ENCODE results near the gene ERBB4.

Gene ERBB4

GRCh38 chr2:212354382-212354781, 184.2 kb downstream of the ERBB4 start:
- Histone ChIP-seq H2AFZ (ENCODE audit: low read length) (no peak overlapping the region), H3K9me2 (replicated peaks; ENCODE audit: low read depth, low read length) (no peaks in the 10 kb centered on the region), H3K9ac (ENCODE audit: low read depth, low read length, poor library complexity, severe bottlenecking) (no peak overlapping the region), H3K4me2 (ENCODE audit: low read depth, low read length, poor library complexity, severe bottlenecking) (no peak overlapping the region), H4K20me1 (ENCODE audit: insufficient read depth, low read length, poor library complexity, severe bottlenecking) (no peaks in the 10 kb centered on the region), H3F3A (ENCODE audit: low read depth) (no peaks in the 10 kb centered on the region), H3K79me2 (ENCODE audit: insufficient read depth, low read length) (no peaks in the 10 kb centered on the region), H3K4me3 (ENCODE audit: low read length, poor library complexity, severe bottlenecking) (no peak overlapping the region), H3K4me1 (ENCODE audit: insufficient read depth, low read length, poor library complexity, severe bottlenecking) (peaks cover 8% of the 10 kb centered on the region), H3K27me3 (ENCODE audit: insufficient read depth, low read length, poor library complexity, severe bottlenecking) (no peaks in the 10 kb centered on the region), H3K36me3 (ENCODE audit: insufficient read depth, low read length) (no peaks in the 10 kb centered on the region), H3K9me3 (ENCODE audit: insufficient read depth, low read depth, low read length) (no peaks in the 10 kb centered on the region)
- TF ChIP-seq EZH2phosphoT487 (IDR thresholded peaks at IDR 0.05; ENCODE audit: borderline replicate concordance) (no peak), CTCF (conservative IDR thresholded peaks at IDR 0.05; ENCODE audit: low read length) (no peak)

GRCh38 chr2:212348501-212348900, 190.1 kb downstream of the ERBB4 start:
- no peaks in the 10 kb centered on the region for H3K9me2 ChIP-seq (replicated peaks; ENCODE audit: low read depth, low read length)
- no peak overlapping the region for H3K4me3 ChIP-seq (ENCODE audit: low read length, poor library complexity, severe bottlenecking)
- no peak overlapping the region for H3K9ac ChIP-seq (ENCODE audit: low read depth, low read length, poor library complexity, severe bottlenecking)
- no peaks in the 10 kb centered on the region for H3K79me2 ChIP-seq (ENCODE audit: insufficient read depth, low read length)
- H3K4me1 ChIP-seq (ENCODE audit: insufficient read depth, low read length, poor library complexity, severe bottlenecking), result peaks cover 5% of the 10 kb centered on the region
- TF ChIP-seq EZH2phosphoT487 (IDR thresholded peaks at IDR 0.05; ENCODE audit: borderline replicate concordance) (no peak), CTCF (conservative IDR thresholded peaks at IDR 0.05; ENCODE audit: low read length) (no peak)
- H3K36me3 ChIP-seq (ENCODE audit: insufficient read depth, low read length), result no peaks in the 10 kb centered on the region
- no peaks in the 10 kb centered on the region for H3K27me3 ChIP-seq (ENCODE audit: insufficient read depth, low read length, poor library complexity, severe bottlenecking)
- H3K4me2 ChIP-seq (ENCODE audit: low read depth, low read length, poor library complexity, severe bottlenecking), result no peak overlapping the region
- no peaks in the 10 kb centered on the region for H3K9me3 ChIP-seq (ENCODE audit: insufficient read depth, low read depth, low read length)
- H4K20me1 ChIP-seq (ENCODE audit: insufficient read depth, low read length, poor library complexity, severe bottlenecking), result no peaks in the 10 kb centered on the region
- H2AFZ ChIP-seq (ENCODE audit: low read length), result no peak overlapping the region
- no peaks in the 10 kb centered on the region for H3F3A ChIP-seq (ENCODE audit: low read depth)

- Histone ChIP-seq H3K4me2 (ENCODE audit: low read depth, low read length, poor library complexity, severe bottlenecking) (no peak overlapping the region), H2AFZ (ENCODE audit: low read length) (no peak overlapping the region), H3K9me3 (ENCODE audit: insufficient read depth, low read depth, low read length) (no peaks in the 10 kb centered on the region), H3K9me2 (replicated peaks; ENCODE audit: low read depth, low read length) (no peaks in the 10 kb centered on the region), H3K36me3 (ENCODE audit: insufficient read depth, low read length) (no peaks in the 10 kb centered on the region), H3K4me1 (ENCODE audit: insufficient read depth, low read length, poor library complexity, severe bottlenecking) (peaks cover 5% of the 10 kb centered on the region), H3F3A (ENCODE audit: low read depth) (no peaks in the 10 kb centered on the region), H3K79me2 (ENCODE audit: insufficient read depth, low read length) (no peaks in the 10 kb centered on the region), H4K20me1 (ENCODE audit: insufficient read depth, low read length, poor library complexity, severe bottlenecking) (no peaks in the 10 kb centered on the region), H3K4me3 (ENCODE audit: low read length, poor library complexity, severe bottlenecking) (no peak overlapping the region), H3K9ac (ENCODE audit: low read depth, low read length, poor library complexity, severe bottlenecking) (no peak overlapping the region), H3K27me3 (ENCODE audit: insufficient read depth, low read length, poor library complexity, severe bottlenecking) (no peaks in the 10 kb centered on the region)
- no peak for TF ChIP-seq EZH2phosphoT487 (IDR thresholded peaks at IDR 0.05; ENCODE audit: borderline replicate concordance)
- TF ChIP-seq CTCF (conservative IDR thresholded peaks at IDR 0.05; ENCODE audit: low read length), result no peak
Measured at GRCh38 chr2:212346865-212347264, 191.7 kb downstream of the ERBB4 start.
